SK-N-SH (cell line): ENCODE measurements around the gene LMX1A. TPM values are rescaled to one million over a fixed set of nuclear protein-coding genes. Genes with fewer than 3 reads are reported as not detected.

Experiments used
- CTCF ChIA-PET: fragments of 300-600, 350-600 bp; formaldehyde crosslinking; extraction: SDS; loops from one replicate; lab custom pipeline; 2021; lab: Yijun Ruan, JAX
- POLR2A ChIA-PET: fragments of 350-600 bp; sonication (Branson Sonifier 250); formaldehyde crosslinking; extraction: SDS; loops from one replicate; lab custom pipeline; 2020; ENCODE audit warnings: antibody characterized with exemption, inconsistent platforms; lab: Yijun Ruan, JAX
- DNase-seq: peaks from one replicate; pipeline ENCODE4 v3.0.0; 2012
- H2AFZ ChIP-seq: fragments of 200-600 bp; sonication (generic); 2 replicates; pipeline ENCODE4 v1.8.1; 2016; ENCODE audit warnings: antibody characterized with exemption, mild to moderate bottlenecking, low read depth
- H3F3A ChIP-seq: fragments of 200-600 bp; sonication (generic); replicated peaks from 2 replicates; pipeline ENCODE3; 2016; ENCODE audit warnings: antibody characterized with exemption, mild to moderate bottlenecking; ENCODE audit not compliant: insufficient read depth
- H3K27ac ChIP-seq, 2 experiments: fragments of 200-500 bp in 1 of 2; fragments of 200-600 bp in 1 of 2; sonication (Bioruptor generic) in 1 of 2; sonication (generic), shearing (Covaris generic) in 1 of 2; 2 replicates each; pipeline versions ENCODE4 v1.5.1 to v1.6.1; 2014 to 2016; ENCODE audit warnings: low read depth in 2 of 2, inconsistent platforms in 1 of 2, low read length in 1 of 2, mild to moderate bottlenecking in 1 of 2, mixed read lengths in 1 of 2
- H3K27me3 ChIP-seq: fragments of 200-600 bp; sonication (generic), shearing (Covaris generic); 2 replicates; pipeline ENCODE4 v1.6.1; 2016; ENCODE audit warnings: mixed run types; ENCODE audit not compliant: insufficient read depth
- H3K36me3 ChIP-seq, 2 experiments: fragments of 200-500 bp in 1 of 2; fragments of 200-600 bp in 1 of 2; sonication (Bioruptor generic) in 1 of 2; sonication (generic) in 1 of 2; replicated peaks in 1 of 2; 2 replicates each; pipeline versions ENCODE3 to v1.5.1; 2014 to 2016; ENCODE audit warnings: low read length in 1 of 2, mild to moderate bottlenecking in 1 of 2; ENCODE audit not compliant: insufficient read depth in 2 of 2, control insufficient read depth in 1 of 2
- H3K4me1 ChIP-seq, 2 experiments: fragments of 200-500 bp in 1 of 2; fragments of 200-600 bp in 1 of 2; sonication (Bioruptor generic) in 1 of 2; sonication (generic), shearing (Covaris generic) in 1 of 2; 2 replicates each; pipeline versions ENCODE4 v1.5.1 to v1.6.1; 2014 to 2016; ENCODE audit warnings: low read depth in 1 of 2, low read length in 1 of 2, mixed run types in 1 of 2; ENCODE audit not compliant: insufficient read depth in 2 of 2, control insufficient read depth in 1 of 2
- H3K4me2 ChIP-seq: fragments of 200-600 bp; sonication (generic), shearing (Covaris generic); 2 replicates; pipeline ENCODE4 v1.6.1; 2017; ENCODE audit warnings: mixed run types
- H3K4me3 ChIP-seq, 2 experiments: fragments of 200-500 bp in 1 of 2; fragments of 200-600 bp in 1 of 2; sonication (Bioruptor generic) in 1 of 2; sonication (generic), shearing (Covaris generic) in 1 of 2; 2 replicates each; pipeline versions ENCODE4 v1.5.1 to v1.8.1; 2014 to 2016; ENCODE audit warnings: low read depth in 2 of 2, inconsistent platforms in 1 of 2, low read length in 1 of 2, mild to moderate bottlenecking in 1 of 2, mixed read lengths in 1 of 2, moderate library complexity in 1 of 2
- H3K79me2 ChIP-seq: fragments of 200-600 bp; sonication (generic); 2 replicates; pipeline ENCODE4 v1.8.1; 2017; ENCODE audit warnings: mild to moderate bottlenecking; ENCODE audit not compliant: insufficient read depth
- H3K9ac ChIP-seq: fragments of 200-600 bp; sonication (generic); 2 replicates; pipeline ENCODE4 v1.6.1; 2017; ENCODE audit warnings: mixed run types
- H3K9me2 ChIP-seq: fragments of 200-600 bp; sonication (generic); 2 replicates; pipeline ENCODE4 v1.6.1; 2017; ENCODE audit warnings: mixed run types
- H3K9me3 ChIP-seq: fragments of 200-600 bp; sonication (generic); 2 replicates; pipeline ENCODE4 v1.6.1; 2017; ENCODE audit warnings: mixed run types, mild to moderate bottlenecking, moderate library complexity
- H4K20me1 ChIP-seq: fragments of 200-600 bp; sonication (generic); 2 replicates; pipeline ENCODE4 v1.6.1; 2017; ENCODE audit warnings: mild to moderate bottlenecking, mixed run types; ENCODE audit not compliant: insufficient read depth
- CHD2 ChIP-seq: fragments of 150-350 bp; IDR thresholded peaks from 2 replicates; pipeline ENCODE4 v1.6.1; 2018; ENCODE audit warnings: low read length; ENCODE audit not compliant: partially characterized antibody
- ELF1 ChIP-seq: IDR thresholded peaks from 2 replicates; pipeline ENCODE4 v1.4.0; 2012
- EZH2phosphoT487 ChIP-seq: fragments of 200-600 bp; sonication (generic); IDR thresholded peaks from 2 replicates; pipeline ENCODE4 v1.6.1; 2017; ENCODE audit warnings: low read depth, mixed run types, mild to moderate bottlenecking, antibody characterized with exemption, moderate library complexity, borderline replicate concordance
- FOSL2 ChIP-seq: IDR thresholded peaks from 2 replicates; pipeline ENCODE4 v1.4.0; 2012; ENCODE audit warnings: low read depth, mild to moderate bottlenecking, moderate library complexity, borderline replicate concordance
- FOXJ3 ChIP-seq: sonication (generic); formaldehyde crosslinking; IDR thresholded peaks from 2 replicates; pipeline ENCODE4 v1.5.1; 2020; ENCODE audit warnings: mild to moderate bottlenecking, missing genetic modification reagents
- FOXM1 ChIP-seq: IDR thresholded peaks from 2 replicates; pipeline ENCODE4 v1.4.0; 2012; ENCODE audit warnings: low read depth, mild to moderate bottlenecking
- GATA2 ChIP-seq: sonication (generic); formaldehyde crosslinking; IDR thresholded peaks from 2 replicates; pipeline ENCODE4 v1.5.0; 2020; ENCODE audit warnings: mild to moderate bottlenecking, missing genetic modification reagents
- JUND ChIP-seq: IDR thresholded peaks from 2 replicates; pipeline ENCODE4 v1.4.0; 2012
- MEF2A ChIP-seq: IDR thresholded peaks from 2 replicates; pipeline ENCODE4 v1.4.0; 2012; ENCODE audit warnings: low read depth, borderline replicate concordance
- NFIC ChIP-seq: IDR thresholded peaks from 2 replicates; pipeline ENCODE4 v1.4.0; 2012; ENCODE audit warnings: borderline replicate concordance
- NRF1 ChIP-seq: IDR thresholded peaks from 2 replicates; pipeline ENCODE4 v1.6.1; 2012; ENCODE audit warnings: low read depth, mild to moderate bottlenecking, low read length
- PBX3 ChIP-seq: IDR thresholded peaks from 2 replicates; pipeline ENCODE4; 2012
- POLR2AphosphoS5 ChIP-seq: IDR thresholded peaks from 2 replicates; pipeline ENCODE4 v1.6.1; 2012; ENCODE audit warnings: low read depth, low read length
- RAD21 ChIP-seq: IDR thresholded peaks from 2 replicates; pipeline ENCODE4 v1.6.1; 2012; ENCODE audit warnings: mild to moderate bottlenecking, low read length
- RCOR1 ChIP-seq: fragments of 150-350 bp; IDR thresholded peaks from 2 replicates; pipeline ENCODE4 v1.6.1; 2017; ENCODE audit warnings: antibody characterized with exemption, low read length
- RFX5 ChIP-seq: IDR thresholded peaks from 2 replicates; pipeline ENCODE4 v1.6.1; 2012; ENCODE audit warnings: mild to moderate bottlenecking, improper control_type of control experiment, low read length
- RXRA ChIP-seq: IDR thresholded peaks from 2 replicates; pipeline ENCODE4 v1.4.0; 2012; ENCODE audit warnings: low read depth, mild to moderate bottlenecking, borderline replicate concordance
- SMC3 ChIP-seq: IDR thresholded peaks from 2 replicates; pipeline ENCODE4 v1.6.1; 2012; ENCODE audit warnings: low read depth, low read length, improper control_type of control experiment
- TAF1 ChIP-seq: IDR thresholded peaks from 2 replicates; pipeline ENCODE4 v1.6.1; 2012; ENCODE audit warnings: low read depth, mild to moderate bottlenecking, low read length, moderate library complexity, borderline replicate concordance
- TCF12 ChIP-seq: IDR thresholded peaks from 2 replicates; pipeline ENCODE4 v1.4.0; 2012
- TEAD4 ChIP-seq: IDR thresholded peaks from 2 replicates; pipeline ENCODE4 v1.4.0; 2012; ENCODE audit warnings: mild to moderate bottlenecking, borderline replicate concordance; ENCODE audit not compliant: insufficient read depth
- USF1 ChIP-seq: IDR thresholded peaks from 2 replicates; pipeline ENCODE4 v1.4.0; 2012; ENCODE audit warnings: low read depth, borderline replicate concordance
- ZBTB33 ChIP-seq: IDR thresholded peaks from 2 replicates; pipeline ENCODE4 v1.4.0; 2012; ENCODE audit warnings: low read depth, borderline replicate concordance
- WGBS: methylation state at CpG from one replicate; pipeline ENCODE4 v1.1.6; 2017; ENCODE audit warnings: low lambda C conversion rate; 5-methylcytosine and 5-hydroxymethylcytosine counted together
- polyA plus RNA-seq, 3 experiments: library from polyadenylated mRNA; depleted of rRNA; stranded (reverse); fragments of >200 nt; gene quantifications; 2 replicates each; pipeline ENCODE4 v1.2.3, GENCODE V29; 2012

The LMX1A gene
- polyA plus RNA-seq, 1 of the 3 experiments (the other 2 are of a cell fraction): not detected

GRCh38 chr1:165218731-165219130 lies 137.8 kb downstream of the LMX1A start (continued):
- TF ChIP-seq USF1 (no peak), SMC3 (no peak), RXRA (no peak), FOXJ3 (CRISPR knock-in tag) (no peak), TAF1 (no peak), CHD2 (no peak)
- TF ChIP-seq, all 33 proteins: peak for 0

- Histone ChIP-seq H3K79me2 (no peaks in the 10 kb centered on the region), H3K27me3 (no peaks in the 10 kb centered on the region), H3K9me2 (no peaks in the 10 kb centered on the region), H3K4me2 (no peak overlapping the region), H3K4me3 (no peak overlapping the region), H3K9ac (no peak overlapping the region), H3K4me1 (no peaks in the 10 kb centered on the region), H3K9me3 (no peaks in the 10 kb centered on the region), H3F3A (no peaks in the 10 kb centered on the region), H4K20me1 (no peaks in the 10 kb centered on the region), H3K36me3 (no peaks in the 10 kb centered on the region), H2AFZ (no peak overlapping the region), H3K27ac (no peak overlapping the region)
- CTCF ChIA-PET: no interaction called here
- POLR2A ChIA-PET: no interaction called here
- DNase-seq: no peak
- WGBS: 7% methylated on average over 1 of the region's 1 CpG
- no peak for TF ChIP-seq JUND
- no peak for TF ChIP-seq TAF1
- no peak for TF ChIP-seq RFX5
- no peak for TF ChIP-seq ELF1
- TF ChIP-seq POLR2AphosphoS5: no peak
- TF ChIP-seq RCOR1: no peak
- TF ChIP-seq TCF12: no peak
- no peak for TF ChIP-seq NFIC
- no peak for TF ChIP-seq NRF1
- TF ChIP-seq FOSL2: no peak
- no peak for TF ChIP-seq EZH2phosphoT487
- no peak for TF ChIP-seq RAD21
Observed at GRCh38 chr1:165217958-165218357, 138.6 kb downstream of the LMX1A start.

- Histone ChIP-seq H4K20me1 (no peaks in the 10 kb centered on the region), H2AFZ (no peak overlapping the region), H3K9ac (no peak overlapping the region), H3K79me2 (no peaks in the 10 kb centered on the region), H3K9me3 (no peaks in the 10 kb centered on the region), H3K4me3 (no peak overlapping the region)
- DNase-seq: no peak
- ChIA-PET POLR2A (no interaction called here), CTCF (no interaction called here)
- TF ChIP-seq POLR2AphosphoS5: no peak
- TF ChIP-seq ZBTB33: no peak
- no peak for TF ChIP-seq NFIC
- no peak for TF ChIP-seq CHD2
- no peak for TF ChIP-seq GATA2 (CRISPR knock-in tag)
- no peak for TF ChIP-seq TAF1
- TF ChIP-seq TCF12: no peak
- no peak for TF ChIP-seq JUND
- TF ChIP-seq FOXM1: no peak
- no peak for TF ChIP-seq RXRA
- TF ChIP-seq ELF1: no peak
- no peak for TF ChIP-seq PBX3
- no peak for TF ChIP-seq MEF2A
- TF ChIP-seq FOXJ3 (CRISPR knock-in tag): no peak
- TF ChIP-seq TEAD4: no peak
- no peak for TF ChIP-seq RAD21
- TF ChIP-seq, all 33 proteins: peak for 0
- no peak overlapping the region for H3K27ac ChIP-seq
- H3K4me1 ChIP-seq: no peaks in the 10 kb centered on the region
- H3K9me2 ChIP-seq: no peaks in the 10 kb centered on the region
- no peaks in the 10 kb centered on the region for H3K27me3 ChIP-seq
- no peaks in the 10 kb centered on the region for H3F3A ChIP-seq
- H3K4me2 ChIP-seq: no peak overlapping the region
- no peaks in the 10 kb centered on the region for H3K36me3 ChIP-seq
Observed at GRCh38 chr1:165216254-165216653, 140.3 kb downstream of the LMX1A start.
